G401 (cell line): ENCODE data around the gene ZNF736. TPM values are rescaled to one million over a fixed set of nuclear protein-coding genes. Genes with fewer than 3 reads are reported as not detected.
A peak's percentile ranks its signal among the peaks of the same experiment; 100 is the strongest.
"Not testable (repeated sequence)": the region's sequence is repeated elsewhere in the genome, so short reads cannot be mapped to it uniquely, and the experiment has no call there.

Source experiments
- DNase-seq: peaks from one replicate; pipeline ENCODE4 v3.0.0-alpha.2; 2015; ENCODE audit warnings: low spot score
- in situ Hi-C: cut with HindIII; loops from 2 replicates; pipeline ENCODE4 v1.10.0; 2016; ENCODE audit warnings: low sequenced_read_pairs, mixed read lengths
- total RNA-seq: library from RNA; depleted of rRNA; stranded (reverse); fragments of >200 nt; shearing (Covaris generic); gene quantifications from 2 replicates; pipeline ENCODE4 v1.2.3, GENCODE V29; 2014; rRNA removed

Gene ZNF736
- 0.81 TPM in 1 of 2 replicates, not detected in the other for total RNA-seq

GRCh38 chr7:64313740-64314491 lies at the start of gene ZNF736:
Gene ZNF736, plus strand, starts transcription at chr7:64313961. Its CDS starts 190 bp downstream, at chr7:64314151.
- DNase-seq, result peak; percentile 98
- in situ Hi-C loops, result no loop called here

DNA sequence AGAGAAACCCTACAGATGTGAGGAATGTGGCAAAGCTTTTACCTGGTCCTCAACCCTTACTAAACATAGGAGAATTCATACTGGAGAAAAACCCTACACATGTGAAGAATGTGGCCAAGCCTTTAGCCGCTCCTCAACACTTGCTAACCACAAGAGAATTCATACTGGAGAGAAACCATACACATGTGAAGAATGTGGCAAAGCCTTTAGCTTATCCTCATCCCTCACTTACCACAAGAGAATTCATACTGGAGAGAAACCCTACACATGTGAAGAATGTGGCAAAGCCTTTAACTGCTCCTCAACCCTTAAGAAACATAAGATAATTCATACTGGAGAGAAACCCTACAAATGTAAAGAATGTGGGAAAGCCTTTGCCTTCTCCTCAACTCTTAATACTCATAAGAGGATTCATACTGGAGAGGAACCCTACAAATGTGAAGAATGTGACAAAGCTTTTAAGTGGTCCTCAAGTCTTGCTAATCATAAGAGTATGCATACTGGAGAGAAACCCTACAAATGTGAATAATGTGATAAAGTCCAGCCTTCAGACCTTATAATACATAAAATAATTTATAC lies 47.3 kb upstream of the ZNF736 start:
- in situ Hi-C loops, result no loop called here
- DNase-seq, result no peak

DNA sequence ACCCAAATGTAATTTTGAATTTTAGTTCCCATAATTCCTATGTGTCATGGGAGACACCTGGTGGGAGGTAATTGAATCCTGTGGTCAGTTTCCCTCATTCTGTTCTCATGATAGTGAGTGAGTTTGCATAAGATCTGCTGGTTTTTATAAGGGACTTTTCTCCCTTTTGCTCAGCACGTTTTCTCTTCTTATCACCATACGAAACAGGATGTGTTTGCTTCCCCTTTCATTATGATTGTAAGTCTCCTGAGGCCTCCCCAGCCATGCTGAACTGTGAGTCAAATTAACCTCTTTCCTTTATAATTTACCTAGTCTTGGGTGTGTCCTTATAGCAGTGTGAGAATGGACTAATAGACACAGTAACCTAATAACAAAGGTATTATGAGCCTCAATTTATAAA lies 36.1 kb upstream of the ZNF736 start:
- DNase-seq, result no peak
- in situ Hi-C loops, result no loop called here

- in situ Hi-C loops, result no loop called here
- no peak for DNase-seq
Observed at GRCh38 chr7:64294701-64295420, 18.9 kb upstream of the ZNF736 start.

DNA sequence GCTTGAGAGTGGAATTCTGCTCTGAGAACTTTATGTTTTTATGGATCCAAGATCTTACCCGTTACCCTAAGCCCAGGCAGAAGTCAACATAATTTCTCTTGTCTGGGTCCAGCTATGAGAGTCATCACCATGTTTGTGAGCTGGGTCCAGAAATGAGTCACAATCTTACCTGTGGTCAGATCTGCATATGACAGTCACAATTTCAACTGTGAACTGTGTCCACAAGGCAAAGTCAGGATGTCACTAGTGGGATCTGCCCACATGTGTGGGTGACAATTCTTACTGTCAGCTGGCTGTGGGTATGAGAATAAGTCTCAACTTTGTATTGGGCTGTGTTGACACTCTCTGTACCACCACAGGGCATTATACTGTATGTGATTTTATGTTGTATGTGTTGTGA lies 16.3 kb upstream of the ZNF736 start:
- DNase-seq, in situ Hi-C loops: not testable (repeated sequence)

DNA sequence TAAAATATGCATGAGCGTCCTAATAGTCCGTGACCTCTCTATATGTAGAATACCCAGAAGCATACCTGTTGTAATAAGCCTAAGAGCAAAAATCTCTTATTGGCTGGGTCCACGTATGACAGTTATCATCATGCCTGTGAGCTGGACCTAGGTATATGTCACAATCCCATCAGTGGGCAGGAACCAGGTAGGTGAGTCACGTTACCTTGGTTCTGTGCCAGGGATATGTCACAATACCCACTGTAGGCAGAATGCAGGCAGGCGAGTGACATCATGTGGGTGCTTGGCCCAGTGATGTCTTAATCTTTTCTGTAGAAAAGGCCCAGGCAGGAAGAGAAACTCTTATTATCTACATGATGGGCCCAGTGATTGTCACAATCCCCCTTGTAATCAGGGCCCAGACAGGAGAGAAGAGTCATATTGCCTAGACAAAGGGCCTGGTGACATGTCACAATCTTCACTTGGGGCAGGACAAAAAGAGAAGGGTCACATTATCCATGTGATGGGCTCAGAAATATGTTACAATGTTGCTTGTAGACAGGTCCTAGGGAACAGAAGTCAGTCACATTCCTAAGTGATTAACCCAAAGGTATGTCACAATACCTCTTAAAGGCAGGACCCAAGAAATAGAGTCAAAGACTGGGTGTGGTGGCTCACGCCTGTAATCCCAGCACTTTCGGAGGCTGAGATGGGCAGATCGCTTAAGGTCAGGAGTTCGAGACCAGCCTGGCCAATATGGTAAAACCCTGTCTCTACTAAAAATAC lies 12.9 kb upstream of the ZNF736 start:
- DNase-seq, result no peak
- in situ Hi-C loops, result no loop called here

DNA sequence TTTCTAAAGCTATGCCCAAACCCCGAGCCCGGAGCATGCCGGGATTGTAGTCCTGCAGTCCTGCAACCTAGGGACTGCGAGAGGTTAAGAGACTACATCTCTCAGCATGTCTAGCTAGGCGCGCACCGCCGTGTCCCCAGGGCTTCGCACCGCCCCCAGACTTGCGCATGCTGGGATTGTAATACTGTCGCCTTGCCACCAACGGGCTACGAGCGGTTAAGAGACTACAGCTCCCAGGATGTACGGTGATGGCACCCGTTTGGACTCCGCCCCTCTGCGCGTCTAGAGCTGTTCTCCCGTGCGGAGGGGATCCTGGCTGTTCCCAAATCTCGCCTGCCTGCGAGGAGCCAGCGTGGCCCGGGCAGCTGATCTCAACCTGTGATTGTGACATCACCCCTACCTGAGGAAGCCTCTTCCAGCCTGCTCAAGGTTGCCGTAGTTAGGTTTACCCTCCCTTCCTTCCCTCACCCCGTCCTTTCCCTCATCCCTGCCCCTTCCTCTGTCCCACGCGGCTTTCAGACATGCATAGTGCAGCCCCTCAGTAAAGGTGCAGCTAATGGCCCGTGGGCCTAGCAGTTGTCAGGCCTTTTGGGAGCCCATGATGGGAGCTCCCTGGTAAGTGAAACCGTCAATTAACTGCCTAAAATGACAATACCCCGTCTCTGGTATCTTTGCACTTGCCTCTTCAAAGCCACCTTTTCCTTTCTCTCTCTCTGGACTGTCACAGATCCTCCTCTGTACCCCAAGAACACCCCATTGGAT lies 6.3 kb upstream of the ZNF736 start:
- DNase-seq, result peak; percentile 97
- in situ Hi-C loops, result no loop called here

- DNase-seq, result no peak
- in situ Hi-C loops, result no loop called here
Observed at GRCh38 chr7:64308016-64308270, 5.8 kb upstream of the ZNF736 start.

DNA sequence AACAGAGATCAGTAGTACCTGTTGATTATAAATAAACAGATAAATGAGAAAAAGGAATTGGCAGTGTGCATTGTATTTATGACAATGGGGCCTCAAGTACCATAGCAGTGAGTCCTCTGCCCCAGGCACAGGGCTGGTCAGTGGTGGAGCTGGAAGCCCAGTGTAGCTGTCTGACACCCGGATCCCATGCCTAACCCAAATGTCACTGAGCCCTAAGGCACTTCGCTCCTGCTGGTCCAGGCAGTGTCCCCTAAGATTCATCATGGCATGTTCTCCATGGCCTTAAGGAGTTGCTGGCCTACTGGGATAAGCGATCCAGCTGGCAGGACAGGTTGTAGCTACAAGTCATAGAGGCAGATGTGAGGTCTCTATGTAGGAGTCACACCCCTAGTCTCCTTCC lies 3.3 kb upstream of the ZNF736 start:
- no peak for DNase-seq
- in situ Hi-C loops, result no loop called here

- DNase-seq, result no peak
- in situ Hi-C loops, result no loop called here
Observed at GRCh38 chr7:64312826-64313225, 935 bp upstream of the ZNF736 start.

- in situ Hi-C loops, result no loop called here
Observed at GRCh38 chr7:64314566-64314965, 805 bp downstream of the ZNF736 start.

GRCh38 chr7:64316031-64316742 lies 2.4 kb downstream of the ZNF736 start:
- DNase-seq, in situ Hi-C loops: not testable (repeated sequence)

More at GRCh38 chr7:64314566-64314965, 805 bp downstream of the ZNF736 start:
- no peak for DNase-seq

- in situ Hi-C loops, result no loop called here
- peak; percentile 7 for DNase-seq
Observed at GRCh38 chr7:64320547-64321513, 7.1 kb downstream of the ZNF736 start.

DNA sequence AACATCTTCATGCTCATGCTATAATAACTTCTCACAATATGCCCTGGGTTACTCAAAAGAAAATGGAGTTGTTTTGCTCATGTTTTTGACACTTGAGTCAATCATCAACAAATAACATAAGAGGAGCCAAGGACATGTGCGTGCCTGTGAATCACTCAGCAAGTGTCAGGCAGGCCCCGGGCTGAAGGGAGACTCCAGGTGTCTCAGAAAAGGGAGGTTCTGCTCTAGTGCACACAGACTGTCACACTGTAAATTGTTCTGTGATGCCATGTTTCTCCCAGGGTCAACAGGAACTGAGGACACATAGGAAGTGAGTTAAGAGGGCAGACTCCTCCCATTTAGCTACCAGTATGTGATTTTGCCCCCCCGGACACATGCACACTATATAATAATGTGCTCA lies 10.4 kb downstream of the ZNF736 start:
- DNase-seq, in situ Hi-C loops: not testable (repeated sequence)

DNA sequence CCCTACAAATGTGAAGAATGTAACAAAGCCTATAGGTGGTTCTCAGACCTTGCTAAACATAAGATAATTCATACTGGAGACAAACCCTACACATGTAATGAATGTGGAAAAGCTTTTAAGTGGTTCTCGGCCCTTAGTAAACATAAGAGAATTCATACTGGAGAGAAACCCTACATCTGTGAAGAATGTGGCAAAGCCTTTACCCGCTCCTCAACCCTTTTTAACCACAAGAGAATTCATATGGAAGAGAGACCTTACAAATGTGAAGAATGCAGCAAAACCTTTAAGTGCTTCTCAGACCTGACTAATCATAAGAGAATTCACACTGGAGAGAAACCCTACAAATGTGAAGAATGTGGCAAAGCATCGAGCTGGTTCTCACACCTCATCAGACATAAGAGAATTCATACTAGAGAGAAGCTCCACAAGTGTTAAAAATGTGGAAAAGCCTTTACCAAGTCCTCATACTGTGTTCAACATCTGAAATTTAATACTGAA lies 35.0 kb downstream of the ZNF736 start:
- in situ Hi-C loops, DNase-seq: not testable (repeated sequence)

DNA sequence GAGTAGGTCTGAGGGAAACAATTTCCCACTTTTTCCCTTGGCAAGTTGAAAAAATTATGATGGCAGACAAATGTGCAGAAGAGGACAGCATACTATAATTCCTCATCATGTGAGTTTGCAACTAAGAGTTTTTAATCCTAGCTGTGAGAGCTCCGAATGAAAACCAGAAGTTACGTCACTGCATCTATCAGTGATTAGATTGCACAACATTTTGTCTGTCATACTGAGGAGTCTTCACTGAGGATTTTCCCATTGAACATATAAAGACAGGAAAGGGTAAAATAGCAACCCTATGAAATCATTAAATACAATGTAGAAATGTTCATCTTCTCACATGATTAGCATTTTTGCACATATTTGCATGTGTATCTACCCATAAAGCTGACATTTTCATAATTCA lies 45.8 kb downstream of the ZNF736 start:
- in situ Hi-C loops, result no loop called here
- no peak for DNase-seq

- no peak for DNase-seq
Observed at GRCh38 chr7:64371116-64371515, 57.4 kb downstream of the ZNF736 start.

More at GRCh38 chr7:64371116-64371515, 57.4 kb downstream of the ZNF736 start:
- in situ Hi-C loops, result no loop called here
